HepG2 (cell line): ENCODE data around the gene GPC3. TPM values are rescaled to one million over a fixed set of nuclear protein-coding genes. Genes with fewer than 3 reads are reported as not detected.
A peak's percentile ranks its signal among the peaks of the same experiment; 100 is the strongest.

ENCODE experiments used
- ATAC-seq: fragments of 200-7000 bp; cut with Tn5 transposase; 3 replicates; pipeline ENCODE4 v1.9.1; 2020; ENCODE audit warnings: mild to moderate bottlenecking, moderate library complexity
- BruUV-seq: library from RNA; stranded (reverse); fragments of 400-500 nt; replicated peaks from 2 replicates; lab custom pipeline; 2021; lab: Mats Ljungman, UMichigan
- CTCF ChIA-PET: fragments of 300-600 bp; formaldehyde crosslinking; extraction: SDS; loops from one replicate; lab custom pipeline; 2021; ENCODE audit warnings: low total read pairs, inconsistent platforms, low intra/inter-chr PET ratio; lab: Yijun Ruan, JAX
- POLR2A ChIA-PET: fragments of 350-600 bp; sonication (Branson Sonifier 250); formaldehyde crosslinking; loops from one replicate; lab custom pipeline; 2020; ENCODE audit warnings: antibody characterized with exemption, inconsistent platforms; lab: Yijun Ruan, JAX
- DNase-seq: peaks from one replicate; pipeline ENCODE4 v3.0.0-alpha.2; 2015; ENCODE audit warnings: low spot score
- FAIRE-seq: peaks from 3 replicates; lab custom pipeline; 2011; peaks lifted over from hg19 to GRCh38; lab: Jason Lieb, UNC
- H2AFZ ChIP-seq: one replicate; pipeline ENCODE4 v1.6.1; 2011; ENCODE audit warnings: low read length, inconsistent platforms
- H3K27ac ChIP-seq: fragments of 300-600 bp; 3 replicates; pipeline ENCODE4 v1.8.0; 2011; ENCODE audit warnings: mixed run types, mild to moderate bottlenecking, mixed read lengths, low read length, inconsistent platforms; ENCODE audit not compliant: insufficient read depth; ENCODE audit errors: extremely low read length
- H3K27me3 ChIP-seq, 2 experiments: fragments of 200-600 bp in 1 of 2; 2 replicates in 1 of 2; 3 replicates in 1 of 2; pipeline versions ENCODE4 v1.6.0 to v1.8.0; 2011; ENCODE audit warnings: low read length in 2 of 2, mild to moderate bottlenecking in 2 of 2, moderate library complexity in 2 of 2, inconsistent platforms in 1 of 2; ENCODE audit not compliant: insufficient read depth in 2 of 2, control insufficient read depth in 1 of 2
- H3K36me3 ChIP-seq, 2 experiments: fragments of 200-600 bp in 1 of 2; replicated peaks in 1 of 2; 2 replicates in 1 of 2; 3 replicates in 1 of 2; pipeline versions ENCODE4 v1.5.1 to v1.8.0; 2011; ENCODE audit warnings: low read length in 2 of 2, inconsistent platforms in 1 of 2; ENCODE audit not compliant: insufficient read depth in 2 of 2, control insufficient read depth in 1 of 2
- H3K4me1 ChIP-seq: 2 replicates; pipeline ENCODE4 v1.5.1; 2012; ENCODE audit warnings: low read length, inconsistent platforms; ENCODE audit not compliant: insufficient read depth
- H3K4me2 ChIP-seq: 2 replicates; pipeline ENCODE4 v1.6.0; 2011; ENCODE audit warnings: low read depth, low read length, inconsistent platforms
- H3K4me3 ChIP-seq, 3 experiments: fragments of 200-600 bp in 1 of 3; sonication (generic), shearing (Covaris generic) in 1 of 3; replicated peaks in 1 of 3; 2 replicates each; pipeline ENCODE4 v1.5.1; 2011 to 2016; ENCODE audit warnings: low read length in 3 of 3, inconsistent platforms in 2 of 3, low read depth in 2 of 3, mild to moderate bottlenecking in 2 of 3, control low read depth in 1 of 3, mixed read lengths in 1 of 3; ENCODE audit not compliant: insufficient read depth in 1 of 3
- H3K79me2 ChIP-seq: one replicate; pipeline ENCODE4 v1.6.1; 2011; ENCODE audit warnings: low read length, inconsistent platforms; ENCODE audit not compliant: insufficient read depth
- H3K9ac ChIP-seq: 2 replicates; pipeline ENCODE4 v1.6.0; 2011; ENCODE audit warnings: mild to moderate bottlenecking, low read depth, low read length, inconsistent platforms; ENCODE audit not compliant: insufficient read depth
- H3K9me3 ChIP-seq: 2 replicates; pipeline ENCODE4 v1.5.1; 2012; ENCODE audit warnings: mild to moderate bottlenecking, low read length
- H4K20me1 ChIP-seq: 2 replicates; pipeline ENCODE4 v1.6.0; 2011; ENCODE audit warnings: inconsistent platforms, mild to moderate bottlenecking, low read length, moderate library complexity; ENCODE audit not compliant: insufficient read depth
- POLR2AphosphoS5 ChIP-seq: IDR thresholded peaks from 2 replicates; pipeline ENCODE4 v1.6.1; 2012; ENCODE audit warnings: low read depth, low read length
- SPEN ChIP-seq: sonication (generic); formaldehyde crosslinking; IDR thresholded peaks from 2 replicates; pipeline ENCODE4 v1.5.1; 2020; ENCODE audit warnings: low read depth, mild to moderate bottlenecking, missing genetic modification reagents
- ZNF773 ChIP-seq: sonication (generic); formaldehyde crosslinking; IDR thresholded peaks from 2 replicates; pipeline ENCODE4 v1.4.0; 2020; ENCODE audit warnings: missing genetic modification reagents, borderline replicate concordance
- whole genome bisulfite sequencing: methylation state at CpG from one replicate; pipeline ENCODE4 v1.1.6; 2017; ENCODE audit warnings: low lambda C conversion rate; 5-methylcytosine and 5-hydroxymethylcytosine counted together
- in situ Hi-C: cut with HindIII; loops from 2 replicates; pipeline ENCODE4 v1.10.0; 2017; ENCODE audit warnings: low pct_unique_long_range_greater_than_20kb; ENCODE audit not compliant: extremely low pct_ligation_motif_present
- intact Hi-C: fragments of 100-400 bp; cut with micrococcal nuclease; formaldehyde crosslinking; loops from one replicate; pipeline ENCODE4 v1.10.0; 2022; ENCODE audit not compliant: unreplicated experiment
- polyA plus RNA-seq, 8 experiments: library from polyadenylated mRNA; depleted of rRNA in 3 of 8; stranded (reverse) in 7 of 8; unstranded in 1 of 8; fragments of >200 nt; fragmentation: Illumina TruSeq in 4 of 8; extraction: Trizol in 4 of 8; gene quantifications; 2 replicates each; pipeline versions ENCODE4 v1.2.1 to v1.2.3, GENCODE V29; 2011 to 2016; ENCODE audit warnings: low read depth in 4 of 8, missing spikeins in 1 of 8, mixed read lengths in 1 of 8; ENCODE audit not compliant: insufficient read depth in 1 of 8
- total RNA-seq, 5 experiments: library from RNA; depleted of rRNA; stranded (reverse); fragments of >200 nt; fragmentation: Illumina TruSeq; extraction: Trizol; gene quantifications; 2 replicates each; pipeline ENCODE4 v1.2.3, GENCODE V29; 2016; ENCODE audit warnings: low read depth in 1 of 5

GPC3 gene
- total and polyA plus RNA-seq, 2 of the 13 experiments (the other 11 are each of a cell fraction or from before 2014, with no cell fraction given) = 1,799 to 3,263 TPM

DNA sequence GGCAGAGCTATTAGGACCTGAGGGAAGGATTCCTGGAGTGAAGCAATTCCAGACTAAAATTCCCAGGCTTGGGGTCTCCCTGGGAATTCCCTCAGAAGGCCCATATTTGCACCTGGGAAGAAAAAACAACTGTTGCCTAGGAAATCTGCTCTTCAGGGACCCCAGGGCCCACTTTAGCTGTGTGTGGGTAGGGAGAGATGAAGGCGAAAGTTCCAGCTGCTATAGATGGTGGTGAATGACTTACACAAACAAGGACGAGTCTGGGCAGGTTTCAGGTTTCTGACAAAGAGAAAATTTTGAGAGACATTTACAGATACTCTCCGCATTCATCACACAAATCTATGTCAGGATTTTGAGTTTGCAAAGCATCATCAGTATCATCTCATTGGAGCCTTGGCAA is 126.1 kb downstream of the GPC3 start:
- CTCF ChIA-PET = no interaction called here
- ATAC-seq = no peak
- BruUV-seq = no TSS peak
- Histone ChIP-seq H3K79me2 (peaks cover 27% of the 10 kb centered on the region), H3K36me3 (peaks cover 3 to 45% of the 10 kb centered on the region in 2 experiments; a peak in 4 of 5 replicates), H3K9ac (no peak overlapping the region), H3K27ac (no peak overlapping the region), H4K20me1 (peaks cover 77% of the 10 kb centered on the region), H2AFZ (no peak overlapping the region), H3K4me2 (no peak overlapping the region), H3K4me1 (peaks cover 2% of the 10 kb centered on the region; the same call in 1 of the 2 replicates), H3K27me3 (no peaks in the 10 kb centered on the region), H3K4me3 (no peak overlapping the region), H3K9me3 (no peaks in the 10 kb centered on the region)
- in situ Hi-C loops = no loop called here
- intact Hi-C loops = no loop called here
- POLR2A ChIA-PET = no interaction called here
- 100% methylated on average over 3 of the region's 3 CpGs for WGBS
- DNase-seq = no peak
- no peak for TF ChIP-seq SPEN (CRISPR knock-in tag)
- TF ChIP-seq POLR2AphosphoS5 = peak; percentile 4; the same call in 1 of the 2 replicates
- FAIRE-seq = no peak

DNA sequence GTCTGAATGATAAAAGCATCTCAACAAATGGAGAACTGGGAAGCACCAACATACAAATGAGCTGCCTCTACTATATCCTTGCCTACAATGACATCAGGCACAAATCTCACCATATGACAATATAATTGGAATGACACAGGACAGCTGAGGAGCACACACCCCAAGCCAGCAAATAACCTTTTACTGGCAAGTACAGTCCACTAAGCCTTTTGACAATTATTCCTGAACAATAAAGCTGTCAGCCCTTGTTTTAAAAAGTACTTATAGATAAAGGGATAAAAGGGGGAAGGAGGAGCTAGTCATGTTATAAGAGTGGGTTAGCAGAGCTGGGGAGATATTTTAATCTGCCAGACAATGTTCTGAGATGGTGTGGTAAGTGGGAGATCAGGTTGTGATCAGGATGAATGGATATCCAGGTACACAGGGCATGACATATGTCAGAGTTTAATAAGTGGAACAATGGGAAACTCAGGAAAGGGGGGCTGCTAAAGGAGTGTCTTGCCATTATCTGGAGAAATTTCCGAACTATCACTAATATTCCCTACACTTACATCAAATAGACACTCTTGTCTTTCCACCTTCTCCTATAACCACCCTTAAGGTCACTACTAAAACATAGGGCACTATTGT is 127.6 kb downstream of the GPC3 start:
- no peak for FAIRE-seq
- Histone ChIP-seq H3K27ac (no peak overlapping the region), H3K4me2 (no peak overlapping the region), H3K79me2 (peaks cover 31% of the 10 kb centered on the region), H3K9ac (no peak overlapping the region), H4K20me1 (peaks cover 79% of the 10 kb centered on the region), H3K9me3 (no peaks in the 10 kb centered on the region), H3K27me3 (no peaks in the 10 kb centered on the region), H3K36me3 (peaks cover 2 to 42% of the 10 kb centered on the region in 2 experiments; a peak in 4 of 5 replicates), H2AFZ (no peak overlapping the region), H3K4me1 (no peaks in the 10 kb centered on the region), H3K4me3 (no peak overlapping the region)
- TF ChIP-seq POLR2AphosphoS5 = peak; percentile 47
- no peak for TF ChIP-seq ZNF773 (CRISPR knock-in tag)
- BruUV-seq = no TSS peak
- WGBS = 100% methylated on average over 1 of the region's 1 CpG
- POLR2A ChIA-PET = no interaction called here
- in situ Hi-C loops (no loop called here), intact Hi-C loops (no loop called here)
- no peak for DNase-seq
- no peak for ATAC-seq
- CTCF ChIA-PET = no interaction called here
